Aorta (tissue), 5 donors: Measurements from ENCODE around the gene MYRFL. TPM values are rescaled to one million over a fixed set of nuclear protein-coding genes. Genes with fewer than 3 reads are reported as not detected.

Experiments
- ATAC-seq: fragments of 200-7000 bp; cut with Tn5 transposase; one replicate; pipeline ENCODE4 v1.9.1; 2022; ENCODE audit warnings: moderate library complexity; ENCODE audit not compliant: low FRiP score
- DNase-seq, 2 donors: peaks; one replicate each; pipeline ENCODE4 v3.0.0-alpha.2; 2020
- H3K27ac ChIP-seq, 2 donors: one replicate each; pipeline ENCODE4 v1.5.1; 2013; ENCODE audit warnings: low read length in 2 of 2, mild to moderate bottlenecking in 2 of 2, moderate library complexity in 2 of 2, control low read depth in 1 of 2, inconsistent platforms in 1 of 2, low read depth in 1 of 2
- H3K27me3 ChIP-seq, 2 donors: one replicate each; pipeline ENCODE4 v1.6.1; 2013; ENCODE audit warnings: control low read depth in 1 of 2, low read length in 1 of 2, mild to moderate bottlenecking in 1 of 2, moderate library complexity in 1 of 2; ENCODE audit not compliant: insufficient read depth in 2 of 2, control insufficient read depth in 1 of 2
- H3K36me3 ChIP-seq, 2 donors: one replicate each; pipeline ENCODE4 v1.6.1; 2013; ENCODE audit warnings: control low read depth in 1 of 2, low read length in 1 of 2, mild to moderate bottlenecking in 1 of 2; ENCODE audit not compliant: insufficient read depth in 2 of 2, control insufficient read depth in 1 of 2
- H3K4me1 ChIP-seq, 2 donors: one replicate each; pipeline ENCODE4 v1.6.1; 2013; ENCODE audit warnings: low read length in 2 of 2, control low read depth in 1 of 2, mild to moderate bottlenecking in 1 of 2, moderate library complexity in 1 of 2; ENCODE audit not compliant: insufficient read depth in 2 of 2, control insufficient read depth in 1 of 2
- H3K4me3 ChIP-seq, 2 donors: one replicate each; pipeline ENCODE4 v1.5.1; 2013; ENCODE audit warnings: low read length in 2 of 2, control low read depth in 1 of 2, mild to moderate bottlenecking in 1 of 2
- H3K9me3 ChIP-seq: one replicate; pipeline ENCODE4 v1.6.1; 2013; ENCODE audit warnings: mild to moderate bottlenecking, low read length; ENCODE audit not compliant: control insufficient read depth
- WGBS, 2 donors: extraction: QIAGEN DNeasy Blood & Tissue Kit; methylation state at CpG; one replicate each; pipeline ENCODE4 v1.1.7; 2013; 5-methylcytosine and 5-hydroxymethylcytosine counted together
- intact Hi-C, 2 donors: fragments of 100-400 bp; cut with DNase I; formaldehyde crosslinking; loops; one replicate each; pipeline versions ENCODE4 v1.14.2 to v1.15.0; 2022
- polyA plus RNA-seq, 2 donors: library from polyadenylated mRNA; stranded (reverse); fragments of 200-250 nt; gene quantifications; one replicate each; pipeline ENCODE4 v1.2.3, GENCODE V29; 2013
- total RNA-seq, 2 donors: library from RNA; stranded (reverse); fragmentation: NEBNext Ultra II Directional; extraction: Animal tissue kit (Norgen Biotek cat#: 25700); gene quantifications; one replicate each; pipeline ENCODE4 v1.2.1, GENCODE V29; 2021
- donor health status: healthy with polysubstance abuse.
- donor health status: Bipolar disorder and iron deficiency.
- donor health status: DM: no; HTN: no; CAD: no.
- donor health status: DM: no; HTN: no; CAD: no.
- donor health status: DM: yes; HTN: yes; CAD: no.

Gene MYRFL
- total and polyA plus RNA-seq, 4 donors: 0.36 to 3.1 (median 0.58) TPM

DNA sequence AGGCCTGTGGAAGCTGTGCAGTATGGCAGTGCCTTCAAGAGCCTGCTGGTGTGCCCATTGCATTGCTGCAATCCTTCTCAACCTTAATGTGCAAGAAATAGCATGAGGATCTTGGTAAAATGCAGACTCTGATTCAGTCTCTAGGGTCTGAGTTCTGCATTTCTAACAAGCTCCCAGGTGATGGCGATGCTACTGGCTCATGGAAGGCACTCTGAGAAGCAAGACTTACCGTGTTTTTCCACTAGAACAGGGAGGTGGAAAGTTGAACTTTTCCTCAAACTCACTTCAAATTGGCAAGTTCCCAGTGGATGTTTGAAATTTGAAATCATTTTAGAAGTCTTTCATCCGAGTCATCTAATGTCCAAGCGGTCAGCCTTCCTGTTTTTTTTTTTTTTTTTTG is 55.5 kb downstream of the MYRFL start:
- Histone ChIP-seq H3K27ac (no peak overlapping the region), H3K9me3 (no peaks in the 10 kb centered on the region), H3K4me1 (no peaks in the 10 kb centered on the region), H3K27me3 (no peaks in the 10 kb centered on the region), H3K36me3 (no peaks in the 10 kb centered on the region), H3K4me3 (no peak overlapping the region)
- no peak for DNase-seq
- intact Hi-C loops: loop anchor here in 1 of 2 donors (5.0 kb wide), 1 partner anchor 697 kb away; no protein-coding TSS in a partner anchor
- no peak for ATAC-seq
- 86 to 89% methylated on average over 4 of the region's 4 CpGs for WGBS, 2 donors

DNA sequence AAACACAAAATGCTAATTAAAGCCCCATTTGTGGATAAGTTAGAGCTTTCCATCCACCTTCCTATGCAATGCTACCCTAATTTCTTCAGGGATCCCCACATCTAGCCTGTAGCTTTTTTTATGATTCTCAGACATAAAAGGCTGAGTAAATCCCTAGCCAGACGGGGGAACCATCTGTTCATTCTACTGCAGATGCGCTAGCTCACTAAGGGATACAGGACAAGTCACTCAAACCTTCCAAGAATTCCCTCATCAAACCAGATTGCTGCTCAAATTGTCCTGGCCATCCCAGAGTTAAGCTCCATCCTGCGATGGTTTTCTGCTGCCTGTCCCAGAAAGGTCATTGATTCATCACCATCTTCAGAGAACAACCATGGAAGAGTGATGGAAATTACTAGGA is 56.7 kb downstream of the MYRFL start:
- H3K27ac ChIP-seq: no peak overlapping the region
- no peaks in the 10 kb centered on the region for H3K9me3 ChIP-seq
- H3K27me3 ChIP-seq: no peaks in the 10 kb centered on the region
- no peak overlapping the region for H3K4me3 ChIP-seq
- ATAC-seq (no peak), DNase-seq (no peak)
- no peaks in the 10 kb centered on the region for H3K36me3 ChIP-seq
- 69 to 94% methylated on average over 3 of the region's 3 CpGs for WGBS, 2 donors
- intact Hi-C loops: loop anchor here in 1 of 2 donors (5.0 kb wide), 1 partner anchor 696 kb away; no protein-coding TSS in a partner anchor
- H3K4me1 ChIP-seq: no peaks in the 10 kb centered on the region

DNA sequence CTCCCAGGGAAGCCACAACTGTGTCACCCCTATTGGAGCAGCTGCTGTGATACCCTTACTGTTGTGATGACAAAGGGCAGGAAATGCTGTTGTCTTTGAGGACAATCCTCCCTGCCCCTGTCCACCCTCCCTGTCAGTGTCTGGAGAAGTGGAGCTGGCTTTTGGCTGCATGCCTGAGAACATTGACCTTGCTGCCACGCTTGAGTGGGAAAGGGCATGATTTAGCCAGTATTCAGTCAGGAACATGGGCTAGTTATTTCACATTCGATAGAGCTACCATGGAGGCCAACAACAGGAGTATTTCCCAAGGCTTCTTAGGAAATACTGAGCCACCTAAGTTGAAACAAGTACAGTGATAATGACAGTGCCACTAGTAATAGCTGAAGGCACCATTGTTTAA is 59.4 kb downstream of the MYRFL start:
- no peak for ATAC-seq
- intact Hi-C loops: loop anchor here in 1 of 2 donors (5.0 kb wide), 1 partner anchor 693 kb away; no protein-coding TSS in a partner anchor
- no peak overlapping the region for H3K4me3 ChIP-seq

DNA sequence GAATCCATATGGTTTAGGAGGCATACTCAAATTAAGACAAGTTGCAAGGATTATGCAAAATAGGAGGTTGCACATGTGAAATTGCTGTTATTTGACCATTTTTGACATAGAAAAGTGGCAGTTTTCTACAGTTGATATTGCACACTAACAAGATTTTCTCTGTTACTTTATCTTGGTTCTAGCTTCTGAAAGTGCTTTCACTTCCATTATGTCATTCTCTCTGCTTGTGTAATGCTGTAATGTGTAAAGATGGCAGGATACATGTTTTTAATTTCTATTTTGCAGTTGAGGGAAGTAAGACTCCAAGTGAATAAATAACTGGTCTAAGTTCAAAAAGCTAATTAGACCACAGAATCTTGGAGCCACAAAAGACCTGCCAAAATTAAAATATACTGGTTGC is 60.6 kb downstream of the MYRFL start:
- Histone ChIP-seq H3K4me1 (no peaks in the 10 kb centered on the region), H3K4me3 (no peak overlapping the region), H3K36me3 (no peaks in the 10 kb centered on the region), H3K9me3 (no peaks in the 10 kb centered on the region), H3K27ac (no peak overlapping the region), H3K27me3 (no peaks in the 10 kb centered on the region)
- ATAC-seq: no peak
- DNase-seq: no peak
- intact Hi-C loops: no loop called here

More for the DNA sequence above, 59.4 kb downstream of the MYRFL start:
- no peak overlapping the region for H3K27ac ChIP-seq
- no peak for DNase-seq
- 79 to 83% methylated on average over 2 of the region's 2 CpGs for WGBS, 2 donors
- no peaks in the 10 kb centered on the region for H3K9me3 ChIP-seq
- H3K27me3 ChIP-seq: no peaks in the 10 kb centered on the region
- no peaks in the 10 kb centered on the region for H3K36me3 ChIP-seq
- H3K4me1 ChIP-seq: no peaks in the 10 kb centered on the region

DNA sequence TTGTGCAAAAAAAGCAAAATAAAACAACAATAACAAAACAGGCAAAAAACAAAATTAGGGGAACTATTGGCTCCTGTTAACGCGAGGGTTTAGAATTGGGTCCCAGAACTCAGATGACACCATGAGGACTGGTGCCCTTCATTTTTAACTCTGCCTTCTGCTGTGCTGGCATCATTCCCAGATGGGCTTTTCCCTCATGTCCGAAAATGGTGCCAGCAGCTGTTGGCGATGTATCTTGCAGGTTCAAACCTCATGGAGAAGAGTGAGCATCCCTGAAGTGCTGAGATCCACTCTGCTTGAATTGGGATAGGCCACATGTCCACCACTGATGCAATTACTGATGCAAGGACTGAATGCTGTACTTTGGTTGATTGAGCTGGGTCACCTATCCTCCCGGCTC is 61.1 kb downstream of the MYRFL start:
- no peak overlapping the region for H3K27ac ChIP-seq
- ATAC-seq: peak; percentile 37
- intact Hi-C loops: no loop called here

DNA sequence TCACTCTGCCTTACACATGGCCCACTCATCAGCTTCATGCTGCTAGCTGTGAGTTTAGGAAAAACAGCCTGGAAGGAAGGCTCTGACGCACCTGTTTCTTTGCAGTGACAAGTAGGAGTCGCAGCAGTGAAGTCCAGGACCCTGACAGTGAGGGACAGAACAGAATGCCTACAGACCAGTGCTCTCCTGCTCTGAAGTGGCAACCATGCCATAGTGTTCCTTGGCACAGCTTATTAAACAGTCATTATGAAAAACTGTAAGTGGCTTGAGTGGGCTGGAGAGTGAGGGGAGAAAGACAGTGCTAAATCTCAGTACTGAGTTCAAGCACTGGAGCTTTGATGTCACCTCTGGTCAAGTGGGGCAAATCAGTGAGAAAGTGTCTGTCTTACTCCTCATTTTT is 61.7 kb downstream of the MYRFL start:
- no peaks in the 10 kb centered on the region for H3K4me1 ChIP-seq
- WGBS, 2 donors: 93 to 97% methylated on average over 2 of the region's 2 CpGs
- no peak overlapping the region for H3K27ac ChIP-seq
- H3K4me3 ChIP-seq: no peak overlapping the region
- H3K9me3 ChIP-seq: no peaks in the 10 kb centered on the region
- DNase-seq (no peak), ATAC-seq (no peak)
- H3K27me3 ChIP-seq: no peaks in the 10 kb centered on the region
- no peaks in the 10 kb centered on the region for H3K36me3 ChIP-seq
- intact Hi-C loops: no loop called here

More for the DNA sequence above, 61.1 kb downstream of the MYRFL start:
- Histone ChIP-seq H3K4me3 (no peak overlapping the region), H3K27me3 (no peaks in the 10 kb centered on the region), H3K9me3 (no peaks in the 10 kb centered on the region), H3K4me1 (no peaks in the 10 kb centered on the region), H3K36me3 (no peaks in the 10 kb centered on the region)
- 68 to 70% methylated on average over 5 of the region's 5 CpGs for WGBS, 2 donors
- no peak for DNase-seq

DNA sequence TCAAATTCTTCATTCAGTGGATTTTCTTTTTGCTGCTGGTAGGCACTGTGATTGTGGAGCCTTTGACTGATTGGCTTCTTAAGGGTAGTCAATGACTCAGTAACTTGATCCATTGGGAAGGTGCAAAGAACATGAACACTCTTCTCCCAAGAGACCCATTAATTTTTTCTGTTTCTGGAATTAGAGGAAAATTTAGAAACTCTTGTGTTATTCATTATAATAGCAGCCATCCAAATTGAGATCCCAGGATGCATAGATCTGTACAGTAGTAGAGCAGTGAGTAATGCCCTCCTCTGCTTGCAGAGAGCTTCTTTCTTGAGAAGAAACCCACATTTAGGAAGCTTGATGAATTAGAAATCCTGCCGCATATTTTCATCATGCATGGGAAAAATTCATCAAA is 63.9 kb downstream of the MYRFL start:
- Histone ChIP-seq H3K27me3 (no peaks in the 10 kb centered on the region), H3K4me1 (no peaks in the 10 kb centered on the region), H3K36me3 (no peaks in the 10 kb centered on the region), H3K27ac (no peak overlapping the region), H3K9me3 (no peaks in the 10 kb centered on the region), H3K4me3 (no peak overlapping the region)
- WGBS, 2 donors: 93 to 97% methylated on average over 1 of the region's 1 CpG
- ATAC-seq (no peak), DNase-seq (no peak)
- intact Hi-C loops: no loop called here

DNA sequence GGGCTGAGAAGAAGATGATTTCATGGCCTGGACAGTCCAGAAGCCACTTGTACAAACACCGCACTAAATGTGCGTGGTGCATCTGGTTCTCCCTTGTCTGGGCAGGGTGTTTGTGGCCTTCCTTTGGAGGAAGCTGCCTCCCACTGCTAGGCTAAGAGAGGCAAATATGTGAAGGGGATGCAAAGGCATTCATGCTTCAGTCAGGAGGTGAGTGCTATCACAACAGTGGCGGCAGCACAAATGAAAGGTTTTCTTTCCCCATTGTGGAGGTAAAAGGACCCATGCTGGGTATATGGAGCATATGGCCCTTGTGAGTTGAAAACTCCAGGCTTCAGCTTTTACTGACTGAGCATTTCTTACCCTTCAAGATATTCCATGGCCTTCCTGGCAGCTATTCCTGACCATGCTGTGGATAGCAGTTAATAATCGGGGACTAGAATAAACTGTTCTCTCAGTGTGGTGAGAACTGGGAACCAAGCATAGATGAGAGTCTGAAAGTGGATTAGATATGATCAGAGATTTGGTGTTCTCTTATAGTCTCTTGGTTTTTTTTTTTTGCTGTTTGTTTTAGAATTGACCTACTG is 69.9 kb downstream of the MYRFL start:
- H3K27ac ChIP-seq: no peak overlapping the region
- intact Hi-C loops: loop anchor here (5.0 to 10.0 kb wide), 2 partner anchors 470 to 682 kb away; partner anchors contain the start of gene KCNMB4 (in 1 of the 2)
- H3K27me3 ChIP-seq: no peaks in the 10 kb centered on the region
- no peaks in the 10 kb centered on the region for H3K9me3 ChIP-seq
- ATAC-seq (no peak), DNase-seq (no peak)
- no peak overlapping the region for H3K4me3 ChIP-seq
- H3K4me1 ChIP-seq: no peaks in the 10 kb centered on the region
- WGBS, 2 donors: 96% methylated on average over 4 of the region's 4 CpGs
- no peaks in the 10 kb centered on the region for H3K36me3 ChIP-seq

DNA sequence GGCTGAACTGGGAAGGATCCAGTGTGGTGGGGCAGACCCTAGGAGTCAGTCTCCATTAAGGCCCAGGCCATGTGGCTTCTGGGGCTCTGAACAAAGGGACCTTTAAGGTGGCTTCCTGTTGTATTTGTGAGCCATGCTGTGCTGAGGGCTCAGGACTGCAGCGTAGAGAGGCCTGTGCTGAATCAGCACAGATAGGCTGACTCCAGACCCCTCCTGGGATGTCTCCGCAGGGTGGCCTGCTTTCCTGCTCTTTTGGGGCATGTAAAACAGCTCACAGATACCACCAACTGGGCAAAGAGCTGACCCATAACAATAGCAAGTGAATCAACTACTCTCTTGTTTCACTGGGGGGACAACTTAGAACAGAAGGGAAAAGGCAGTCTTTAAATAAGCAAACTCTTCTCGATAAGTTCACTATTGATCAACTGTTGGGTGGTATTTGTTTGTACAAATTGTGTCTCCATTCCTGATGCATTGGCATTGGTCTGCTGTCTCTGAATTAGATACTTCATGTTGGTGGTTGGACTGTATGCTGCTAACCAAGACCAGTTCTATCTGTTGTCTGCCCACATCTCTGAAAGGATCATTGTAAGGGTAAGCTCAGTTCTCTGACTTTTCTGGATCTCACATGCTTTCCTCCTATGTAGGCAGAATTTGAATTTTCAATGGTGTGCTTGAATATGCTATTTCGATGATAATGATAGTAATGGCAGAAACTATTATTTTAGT is 71.8 kb downstream of the MYRFL start:
- Histone ChIP-seq H3K27me3 (no peaks in the 10 kb centered on the region), H3K36me3 (no peaks in the 10 kb centered on the region), H3K4me3 (no peak overlapping the region), H3K27ac (no peak overlapping the region), H3K9me3 (no peaks in the 10 kb centered on the region), H3K4me1 (no peaks in the 10 kb centered on the region)
- intact Hi-C loops: loop anchor here (5.0 to 10.0 kb wide), 2 partner anchors 468 to 680 kb away; partner anchors contain the start of gene KCNMB4 (in 1 of the 2)
- WGBS, 2 donors: 92 to 96% methylated on average over 4 of the region's 4 CpGs
- DNase-seq (no peak), ATAC-seq (no peak)
